Left forelimb (tissue), 1 donor: ENCODE data around the gene TNN.

Experiments used
- DNase-seq: peaks from one replicate; pipeline ENCODE4 v3.0.0-alpha.2; 2018; ENCODE audit warnings: low spot score

TNN gene

DNA sequence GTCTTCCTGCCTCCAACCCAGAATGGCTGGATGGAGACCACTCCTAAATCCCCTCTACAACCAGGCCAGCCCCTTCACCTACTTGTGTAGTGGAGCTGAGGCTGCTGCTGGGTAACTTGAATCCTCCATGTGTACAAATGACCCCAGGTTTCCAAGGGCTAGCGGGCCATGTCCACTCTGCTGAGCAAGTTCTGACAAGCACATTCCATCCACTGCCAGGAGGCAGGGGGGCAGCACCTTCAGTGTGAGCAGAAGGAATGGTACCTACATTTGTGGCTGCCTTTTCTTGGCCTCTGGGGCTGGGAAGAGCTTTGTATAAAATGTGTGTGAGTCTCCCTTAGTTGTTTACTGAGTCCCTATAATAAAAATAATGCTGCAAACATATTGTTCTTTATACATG is 110.4 kb downstream of the TNN start:
- DNase-seq = no peak

DNA sequence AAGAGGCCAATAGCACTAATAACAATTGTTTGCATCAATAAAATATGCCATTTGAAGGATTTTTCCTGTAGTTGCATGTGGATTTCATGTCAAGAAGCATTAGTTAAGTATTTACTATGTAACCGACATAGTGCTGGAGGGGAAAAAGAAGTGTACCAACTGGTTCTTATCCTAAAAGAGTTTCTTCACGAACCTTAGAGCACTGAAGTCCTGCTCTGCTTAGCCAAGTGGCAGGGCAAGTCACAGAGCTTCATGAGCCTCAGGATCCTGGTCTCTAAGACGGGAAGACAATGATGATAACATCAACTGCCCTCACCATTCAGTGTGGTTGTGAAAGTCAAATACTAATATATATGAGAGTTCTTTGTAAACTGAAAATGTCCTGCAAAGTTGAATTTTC is 110.8 kb downstream of the TNN start:
- no peak for DNase-seq

DNA sequence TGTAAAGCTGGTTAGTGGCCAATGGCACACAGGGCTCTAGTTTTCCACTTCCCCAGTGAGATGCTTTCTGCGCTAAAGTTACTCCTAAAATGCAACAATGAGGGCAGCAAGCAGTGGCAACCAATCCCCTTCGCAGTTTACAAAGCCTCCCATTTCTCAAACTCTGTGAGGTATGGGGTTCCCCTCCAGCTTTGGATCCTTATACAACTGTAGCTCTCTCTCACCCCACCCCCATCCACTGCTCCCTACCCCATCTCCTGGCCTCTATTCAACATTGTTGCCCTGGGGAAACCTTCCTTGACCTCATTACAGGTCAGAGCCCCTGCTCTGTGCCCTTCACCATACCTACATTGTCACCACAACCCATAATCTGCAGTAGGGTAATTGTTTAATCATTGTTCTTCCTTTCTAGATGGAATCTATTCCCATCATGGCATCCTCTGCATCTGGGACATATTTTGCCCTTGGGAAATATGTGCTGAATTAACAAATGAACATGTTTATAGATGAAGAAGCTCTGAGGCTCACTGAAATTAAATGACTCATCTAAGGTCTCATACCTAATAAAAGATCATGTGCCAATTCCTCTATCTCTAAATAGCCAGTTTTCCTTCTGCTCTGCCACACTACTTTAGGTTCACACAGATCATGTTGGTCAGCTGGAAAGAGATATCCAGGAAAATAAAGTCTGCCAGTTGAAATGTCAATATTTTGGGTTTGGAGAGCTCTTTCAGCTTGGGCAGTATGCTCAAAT is 112.4 kb downstream of the TNN start:
- DNase-seq = no peak

DNA sequence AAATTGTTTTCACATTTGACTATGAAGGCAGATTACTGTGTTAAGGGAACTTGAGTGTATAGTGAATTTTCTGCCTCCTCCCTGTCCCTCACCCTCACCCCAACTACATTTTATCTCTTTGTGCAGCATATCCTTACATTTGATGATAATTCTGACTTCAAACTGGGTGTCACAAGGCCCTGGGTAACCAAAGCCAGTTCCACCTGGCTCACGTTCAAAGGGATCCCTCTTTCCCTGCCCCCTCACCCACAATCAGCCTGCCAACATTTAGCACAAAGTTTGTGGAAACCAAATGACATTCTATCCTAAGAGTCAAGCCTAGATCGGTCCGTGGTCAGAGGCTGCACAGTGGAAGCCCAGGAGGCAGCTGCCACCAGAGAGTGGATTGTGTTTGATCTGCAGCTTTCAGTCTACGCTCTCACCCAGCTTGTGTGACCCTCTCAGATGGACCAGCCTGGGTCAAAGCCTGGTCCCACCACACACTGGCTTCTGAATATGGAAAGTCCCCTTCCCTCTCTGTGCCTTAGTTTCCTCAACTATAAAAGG is 114.6 kb downstream of the TNN start:
- no peak for DNase-seq

DNA sequence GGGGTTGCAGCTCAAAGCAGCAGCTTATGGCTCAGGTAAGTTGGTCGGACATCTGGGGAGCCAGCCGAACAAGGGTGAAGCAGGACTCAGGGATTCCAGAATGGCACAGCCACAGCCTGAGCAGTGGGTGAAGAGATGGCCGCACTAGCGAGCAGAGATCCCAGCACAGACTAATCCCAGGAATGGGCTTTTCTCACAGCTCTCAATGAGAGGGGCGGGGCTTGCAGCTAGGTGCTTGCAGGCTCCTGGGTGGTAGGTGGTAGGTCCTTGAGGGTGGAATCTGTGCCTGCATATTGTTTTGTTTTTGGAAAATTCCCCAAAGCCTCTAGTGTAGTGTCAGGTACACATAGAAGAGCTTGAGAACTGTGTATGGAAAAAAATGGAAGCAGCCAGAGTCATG is 116.0 kb downstream of the TNN start:
- DNase-seq = no peak

DNA sequence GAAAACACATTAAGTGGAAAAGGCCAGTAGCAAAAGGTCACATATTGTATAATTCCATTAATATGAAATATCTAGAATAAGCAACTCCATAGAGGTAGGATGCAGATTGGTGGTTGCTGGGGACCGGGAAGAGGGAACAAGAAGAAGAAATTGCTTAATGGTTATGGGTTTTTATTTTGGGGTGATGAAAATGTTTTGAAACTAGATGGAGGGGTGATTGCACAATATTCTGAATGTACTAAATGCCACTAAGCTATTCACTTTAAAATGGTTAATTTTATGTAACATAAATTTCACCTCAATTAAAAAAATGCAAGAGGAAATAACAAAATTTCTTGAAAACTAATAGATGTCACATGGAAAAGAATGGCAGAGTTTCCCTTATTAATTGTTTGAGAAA is 118.3 kb downstream of the TNN start:
- no peak for DNase-seq

DNA sequence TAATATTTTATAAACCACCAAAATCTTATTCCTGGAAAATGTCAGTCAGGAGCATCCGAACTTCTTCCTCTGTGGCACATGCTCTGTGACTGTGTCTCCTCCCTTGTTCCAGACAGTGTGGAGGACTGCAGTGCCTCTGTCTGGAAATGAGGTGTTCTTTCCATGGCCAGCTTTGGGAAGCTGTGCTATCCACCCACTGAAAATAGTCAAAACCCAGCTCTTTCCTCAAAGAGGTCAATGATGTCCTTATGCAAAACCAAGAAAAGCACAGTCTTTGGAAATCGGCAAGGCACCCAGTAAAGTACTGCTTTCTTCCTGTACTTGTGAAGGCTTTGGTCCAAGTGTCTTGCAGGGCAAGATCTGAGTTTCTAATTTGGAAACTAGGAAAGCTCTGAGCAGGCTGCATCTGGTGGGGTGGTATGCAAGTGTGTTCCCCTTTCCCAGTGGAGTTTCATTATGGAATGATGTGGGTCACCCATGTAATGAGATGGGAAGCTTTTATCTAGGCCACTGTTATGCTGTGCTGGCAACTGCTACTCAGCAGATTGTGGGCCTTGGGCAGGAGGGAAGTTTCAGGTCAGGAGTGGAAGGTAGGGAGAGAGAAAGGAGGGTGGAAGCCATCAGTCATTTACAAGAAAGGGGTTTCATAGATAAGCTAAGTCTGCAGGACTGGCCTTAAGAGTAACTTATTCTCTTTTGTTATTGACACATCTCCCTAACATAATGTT is 119.0 kb downstream of the TNN start:
- no peak for DNase-seq

DNA sequence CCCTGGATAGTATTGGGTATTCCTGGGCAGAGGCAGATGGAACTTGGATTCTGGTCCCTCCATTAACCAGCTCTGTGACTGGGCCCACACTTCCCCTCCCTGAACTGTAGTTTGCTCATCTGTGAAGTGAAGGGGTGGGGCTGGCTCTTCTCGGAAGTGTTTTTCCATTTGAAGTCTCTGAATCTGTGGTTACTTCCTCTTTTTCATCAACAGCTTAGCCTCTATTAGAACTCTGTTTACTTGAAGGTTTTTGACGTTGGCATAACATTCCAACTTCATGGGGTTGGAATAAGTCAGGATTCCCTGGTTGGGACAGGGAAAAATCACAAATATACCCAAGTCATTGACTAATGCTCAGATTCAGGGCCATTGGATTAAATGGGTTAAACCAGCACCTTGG is 121.3 kb downstream of the TNN start:
- no peak for DNase-seq

DNA sequence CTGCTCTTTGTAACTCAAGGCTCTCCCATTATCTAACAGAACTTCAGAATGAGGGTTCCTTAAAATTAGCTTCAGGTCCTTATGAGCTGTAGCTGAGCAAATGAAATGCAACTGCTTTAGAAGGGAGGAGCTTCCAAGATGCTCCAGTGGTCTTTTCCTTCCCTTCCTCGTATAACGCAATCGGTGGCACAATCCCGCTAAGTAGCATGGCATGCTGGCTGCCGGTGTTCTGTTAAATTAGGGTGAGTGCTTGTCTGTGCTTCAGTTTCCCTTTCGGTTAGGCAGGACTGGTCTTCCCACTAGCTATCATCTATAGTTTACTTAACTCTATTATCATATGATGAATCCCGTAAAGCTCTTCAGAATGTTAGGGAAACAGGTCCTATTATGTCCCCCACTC is 124.0 kb downstream of the TNN start:
- no peak for DNase-seq

DNA sequence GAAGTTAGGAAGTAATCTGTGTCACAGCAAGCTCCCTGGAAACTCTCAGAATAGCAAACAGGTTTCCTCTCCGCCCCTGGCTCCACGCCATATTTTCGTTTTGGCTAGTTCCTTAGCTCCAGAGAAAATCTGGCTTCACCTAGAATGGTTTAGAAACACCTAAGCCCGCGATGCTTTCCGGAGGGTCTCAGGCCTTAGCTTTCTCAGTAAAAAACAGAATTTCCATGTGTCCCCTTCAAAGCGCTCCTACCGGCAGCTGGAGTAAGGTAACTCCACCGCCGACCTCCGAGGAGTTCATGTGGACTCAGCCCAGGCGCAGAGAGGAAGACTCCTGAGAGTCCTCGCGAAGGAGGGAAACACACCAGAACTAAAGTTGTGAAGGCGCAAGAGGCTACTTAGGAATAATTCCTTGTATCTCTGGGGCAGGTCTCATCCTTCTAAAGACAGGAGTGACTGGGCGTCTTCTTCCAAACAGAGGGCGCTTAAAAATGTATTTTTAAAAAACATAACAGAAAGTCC is 124.5 kb downstream of the TNN start:
- DNase-seq = peak; percentile 74

DNA sequence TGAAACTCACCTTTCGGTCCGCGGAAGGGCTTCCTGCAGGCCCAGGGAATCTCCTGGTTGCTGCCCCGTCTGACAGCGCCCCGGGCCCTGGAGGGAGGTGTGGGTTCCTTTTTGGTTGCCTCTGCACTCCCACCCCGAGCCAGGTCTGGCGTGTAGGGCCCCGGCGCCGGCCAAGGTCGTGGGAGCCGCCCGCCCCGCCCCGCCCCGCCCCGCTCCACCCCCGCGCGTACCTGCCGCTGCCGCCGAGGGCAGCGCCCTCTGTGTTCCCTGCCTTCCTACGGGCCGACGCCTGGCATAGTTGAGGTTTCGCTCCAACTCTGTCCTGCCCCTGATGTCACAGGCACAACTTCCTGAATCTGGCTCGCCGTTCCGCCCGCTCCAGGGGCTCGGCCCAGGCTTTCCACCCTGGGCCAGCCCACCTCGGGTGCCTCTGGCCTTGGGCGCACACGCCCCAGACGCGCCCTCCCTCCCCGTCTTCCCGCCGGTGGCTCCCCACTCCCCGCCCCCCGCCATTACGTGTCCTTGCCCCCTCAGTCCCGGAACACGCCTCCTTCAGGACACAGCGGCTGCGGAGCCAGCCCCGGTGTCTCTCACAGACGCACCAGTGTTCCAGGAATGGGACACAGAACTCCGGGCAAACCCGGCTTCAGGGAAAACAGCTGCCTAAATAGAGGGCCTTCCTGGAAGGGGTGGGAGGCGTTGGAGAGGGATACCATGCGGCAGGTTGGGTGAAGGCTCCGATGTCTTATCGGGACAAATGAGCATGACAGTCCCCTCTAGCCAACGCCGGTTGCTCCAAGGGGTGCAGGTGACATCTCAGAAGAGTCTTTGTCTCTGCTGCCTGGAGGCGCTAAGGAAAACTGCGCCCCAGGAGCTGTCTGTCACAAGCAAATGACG is 125.2 kb downstream of the TNN start, which contains the start of gene KIAA0040:
KIAA0040 (minus strand) TSS at position 147 of the 897 bp plus-strand sequence. CDS start 31,763 bp downstream, outside the sequence.
- DNase-seq = peak; percentile 83

DNA sequence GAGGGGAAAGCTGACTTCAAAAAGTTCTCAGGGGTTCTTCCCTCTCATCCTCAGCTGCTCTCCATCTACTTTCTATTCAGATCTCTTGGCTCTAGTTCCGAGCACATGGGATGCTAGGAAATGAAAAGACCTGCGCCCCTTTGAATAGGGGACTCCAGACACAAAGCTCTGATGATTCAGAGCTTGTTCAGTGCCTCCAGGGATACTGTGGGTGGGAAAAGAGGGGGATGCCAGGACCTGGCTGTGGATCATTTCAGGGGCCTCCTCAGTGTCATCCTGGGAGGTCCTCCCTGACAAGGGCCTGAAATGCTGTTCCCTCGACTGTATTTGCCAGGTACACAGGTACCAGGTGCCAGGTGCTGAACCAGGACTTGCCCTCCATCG is 125.9 kb downstream of the TNN start:
- no peak for DNase-seq

DNA sequence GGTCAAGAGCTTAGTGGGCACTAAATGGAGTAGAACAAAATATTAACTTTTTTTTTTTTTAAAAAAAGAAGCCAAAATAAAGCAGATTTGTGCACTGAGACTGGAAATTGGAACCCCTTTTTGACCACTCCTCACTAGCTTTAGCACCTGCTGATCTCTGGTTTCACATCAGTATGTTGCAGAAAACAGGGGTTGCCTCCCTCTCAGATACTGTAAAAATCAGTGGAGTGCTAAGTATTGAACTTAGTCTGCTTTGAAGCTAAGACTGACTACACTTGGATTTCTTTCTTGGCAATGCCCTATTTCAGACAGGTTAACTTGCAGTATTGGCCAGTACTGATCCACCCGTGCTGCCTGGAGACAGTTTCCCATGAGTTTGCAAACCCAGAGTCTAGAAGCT is 127.6 kb downstream of the TNN start:
- no peak for DNase-seq

DNA sequence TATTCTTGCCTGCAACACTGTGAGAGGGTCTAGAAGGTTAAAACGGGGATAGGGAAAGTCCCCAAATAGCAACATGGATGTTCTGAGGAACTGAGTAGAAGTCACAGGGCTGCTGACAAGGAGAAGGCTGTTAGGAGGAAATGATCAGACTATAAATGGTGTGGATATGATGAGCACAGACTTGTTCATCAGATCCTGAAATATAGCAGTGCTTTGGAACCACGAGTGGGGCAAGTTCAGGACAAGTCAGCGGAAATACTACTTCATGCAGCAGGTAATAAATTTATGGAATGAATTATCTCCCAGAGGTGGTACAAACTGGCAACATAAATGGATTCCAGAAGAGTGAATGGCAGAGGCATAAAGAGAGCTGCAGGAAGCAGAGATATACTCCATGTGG is 128.2 kb downstream of the TNN start:
- no peak for DNase-seq

DNA sequence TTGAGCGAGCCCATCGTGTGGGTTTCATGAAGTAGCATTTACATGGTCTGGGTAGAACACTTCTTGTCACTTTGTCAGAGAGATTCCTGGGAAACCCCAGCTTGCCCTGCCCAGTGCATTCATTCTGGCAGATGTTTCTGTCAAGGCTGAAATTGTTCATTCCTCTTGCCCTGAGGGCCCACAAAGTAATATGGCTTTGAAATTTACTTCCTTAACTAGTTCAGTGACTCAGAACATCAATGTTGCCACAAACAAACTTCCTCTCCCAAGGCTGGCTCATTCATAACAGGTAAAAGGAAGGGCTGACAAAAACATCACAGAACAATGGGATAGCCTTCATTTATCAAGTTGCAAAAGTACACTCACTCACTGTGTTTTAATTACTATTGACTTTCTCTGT is 129.9 kb downstream of the TNN start:
- DNase-seq = no peak
